IMR-90 (cell line): Measurements from ENCODE around the gene PPP2R5A. TPM values are rescaled to one million over a fixed set of nuclear protein-coding genes. Genes with fewer than 3 reads are reported as not detected.

Source experiments
- ATAC-seq: fragments of 200-7000 bp; cut with Tn5 transposase; 2 replicates; pipeline ENCODE4 v1.9.1; 2020; ENCODE audit warnings: low read depth, mild to moderate bottlenecking, moderate library complexity
- BruUV-seq: library from RNA; stranded (reverse); fragments of 400-500 nt; replicated peaks from 2 replicates; lab custom pipeline; 2021; lab: Mats Ljungman, UMichigan
- CTCF ChIA-PET: fragments of 300-600 bp; formaldehyde crosslinking; extraction: SDS; loops from one replicate; lab custom pipeline; 2021; ENCODE audit warnings: antibody characterized with exemption; lab: Yijun Ruan, JAX
- POLR2A ChIA-PET: fragments of 300-600 bp; sonication (Branson Sonifier 250); formaldehyde crosslinking; loops from one replicate; lab custom pipeline; 2022; ENCODE audit warnings: antibody characterized with exemption; ENCODE audit not compliant: unreplicated experiment; lab: Charles Lee
- DNase-seq: peaks from one replicate; pipeline ENCODE4 v3.0.0; 2013
- H2AFZ ChIP-seq: replicated peaks from 2 replicates; pipeline ENCODE3; 2013; ENCODE audit warnings: low read length, mild to moderate bottlenecking; ENCODE audit not compliant: poor library complexity
- H2AK5ac ChIP-seq: 2 replicates; pipeline ENCODE4 v1.6.1; 2013; ENCODE audit warnings: low read depth, low read length, inconsistent platforms
- H2AK9ac ChIP-seq: replicated peaks from 2 replicates; pipeline ENCODE3; 2013; ENCODE audit warnings: mild to moderate bottlenecking, low read depth, low read length, moderate library complexity; ENCODE audit not compliant: poor library complexity
- H2BK120ac ChIP-seq: 2 replicates; pipeline ENCODE4 v1.6.1; 2013; ENCODE audit warnings: low read depth, low read length, inconsistent platforms
- H2BK15ac ChIP-seq: 3 replicates; pipeline ENCODE4 v1.6.1; 2013; ENCODE audit warnings: low read depth, low read length, inconsistent platforms
- H2BK20ac ChIP-seq: 2 replicates; pipeline ENCODE4 v1.6.1; 2013; ENCODE audit warnings: low read depth, mild to moderate bottlenecking, inconsistent platforms, low read length, moderate library complexity
- H2BK5ac ChIP-seq: 2 replicates; pipeline ENCODE4 v1.6.1; 2013; ENCODE audit warnings: mild to moderate bottlenecking, low read depth, low read length, inconsistent platforms; ENCODE audit not compliant: poor library complexity, severe bottlenecking
- H3K14ac ChIP-seq: replicated peaks from 2 replicates; pipeline ENCODE4 v1.6.1; 2013; ENCODE audit warnings: low read depth, low read length, inconsistent platforms
- H3K18ac ChIP-seq: 2 replicates; pipeline ENCODE4 v1.6.1; 2013; ENCODE audit warnings: low read depth, low read length, control low read depth
- H3K23ac ChIP-seq: 2 replicates; pipeline ENCODE4 v1.6.1; 2013; ENCODE audit warnings: low read depth, low read length, inconsistent platforms
- H3K27ac ChIP-seq: 2 replicates; pipeline ENCODE4 v1.5.1; 2013; ENCODE audit warnings: mild to moderate bottlenecking, control low read depth, low read length; ENCODE audit not compliant: insufficient read depth
- H3K27me3 ChIP-seq: 2 replicates; pipeline ENCODE4 v1.6.1; 2013; ENCODE audit warnings: low read length; ENCODE audit not compliant: control insufficient read depth, insufficient read depth
- H3K36me3 ChIP-seq: 2 replicates; pipeline ENCODE4 v1.6.1; 2013; ENCODE audit warnings: low read length, mixed read lengths; ENCODE audit not compliant: control insufficient read depth, insufficient read depth
- H3K4ac ChIP-seq: 2 replicates; pipeline ENCODE4 v1.6.1; 2013; ENCODE audit warnings: low read depth, low read length, inconsistent platforms
- H3K4me1 ChIP-seq: 2 replicates; pipeline ENCODE4 v1.6.1; 2013; ENCODE audit warnings: low read length, mixed read lengths; ENCODE audit not compliant: control insufficient read depth, insufficient read depth
- H3K4me2 ChIP-seq: 2 replicates; pipeline ENCODE4 v1.6.1; 2013; ENCODE audit warnings: low read depth, mild to moderate bottlenecking, control low read depth, low read length, moderate library complexity
- H3K4me3 ChIP-seq: 2 replicates; pipeline ENCODE4 v1.5.1; 2013; ENCODE audit warnings: low read depth, mild to moderate bottlenecking, control low read depth, low read length, moderate library complexity; ENCODE audit not compliant: insufficient read depth
- H3K56ac ChIP-seq: 2 replicates; pipeline ENCODE4 v1.6.1; 2013; ENCODE audit warnings: low read length, inconsistent platforms; ENCODE audit not compliant: insufficient read depth; ENCODE audit errors: extremely low read depth
- H3K79me1 ChIP-seq, 2 experiments: 2 replicates each; pipeline ENCODE4 v1.6.1; 2013; ENCODE audit warnings: low read length in 2 of 2, inconsistent platforms in 1 of 2, low read depth in 1 of 2
- H3K9ac ChIP-seq: 2 replicates; pipeline ENCODE4 v1.6.1; 2013; ENCODE audit warnings: low read depth, low read length, control low read depth
- H3K9me1 ChIP-seq: 2 replicates; pipeline ENCODE4 v1.6.1; 2013; ENCODE audit warnings: low read length, inconsistent platforms; ENCODE audit not compliant: insufficient read depth
- H3K9me3 ChIP-seq: 2 replicates; pipeline ENCODE4 v1.6.1; 2013; ENCODE audit warnings: low read length; ENCODE audit not compliant: control insufficient read depth, insufficient read depth
- H4K20me1 ChIP-seq: 2 replicates; pipeline ENCODE4 v1.6.1; 2013; ENCODE audit warnings: low read length, inconsistent platforms; ENCODE audit not compliant: insufficient read depth
- H4K5ac ChIP-seq: 2 replicates; pipeline ENCODE4 v1.6.1; 2013; ENCODE audit warnings: mild to moderate bottlenecking, low read depth, low read length, control low read depth
- H4K8ac ChIP-seq, 2 experiments: 2 replicates each; pipeline ENCODE4 v1.6.1; 2013; ENCODE audit warnings: low read depth in 2 of 2, low read length in 2 of 2, control low read depth in 1 of 2, inconsistent platforms in 1 of 2
- H4K91ac ChIP-seq: 2 replicates; pipeline ENCODE4 v1.6.1; 2013; ENCODE audit warnings: low read depth, low read length, inconsistent platforms; ENCODE audit not compliant: insufficient read depth
- BHLHE40 ChIP-seq: fragments of 150-350 bp; IDR thresholded peaks from 2 replicates; pipeline ENCODE4 v1.6.1; 2016; ENCODE audit warnings: mild to moderate bottlenecking, low read depth, low read length
- CEBPB ChIP-seq: IDR thresholded peaks from 2 replicates; pipeline ENCODE4 v1.6.1; 2012; ENCODE audit warnings: low read depth, low read length, improper control_type of control experiment
- CHD1 ChIP-seq: IDR thresholded peaks from 2 replicates; pipeline ENCODE4 v1.6.1; 2012; ENCODE audit warnings: low read depth, low read length, improper control_type of control experiment
- CTCF ChIP-seq: conservative IDR thresholded peaks from 2 replicates; pipeline ENCODE4 v1.5.1; 2012; ENCODE audit warnings: mild to moderate bottlenecking, low read depth, low read length, improper control_type of control experiment
- MAFK ChIP-seq: IDR thresholded peaks from 2 replicates; pipeline ENCODE4 v1.6.1; 2012; ENCODE audit warnings: low read depth, low read length, improper control_type of control experiment
- NFE2L2 ChIP-seq: fragments of 150-350 bp; IDR thresholded peaks from 2 replicates; pipeline ENCODE4 v1.6.1; 2016; ENCODE audit warnings: low read depth, mild to moderate bottlenecking, low read length
- RAD21 ChIP-seq: IDR thresholded peaks from 2 replicates; pipeline ENCODE4 v1.6.1; 2012; ENCODE audit warnings: low read length, improper control_type of control experiment
- RCOR1 ChIP-seq: IDR thresholded peaks from 2 replicates; pipeline ENCODE4 v1.6.1; 2012; ENCODE audit warnings: mild to moderate bottlenecking, low read length, improper control_type of control experiment; ENCODE audit not compliant: insufficient replicate concordance
- RFX5 ChIP-seq: IDR thresholded peaks from 2 replicates; pipeline ENCODE4 v1.8.0; 2012; ENCODE audit warnings: low read depth, mild to moderate bottlenecking, low read length, moderate library complexity
- WGBS, 2 experiments: methylation state at CpG; one replicate each; pipeline versions ENCODE4 v1.1.5 to v1.1.7; 2013; ENCODE audit warnings: missing lambda C conversion rate in 2 of 2; ENCODE audit not compliant: insufficient read length in 1 of 2; ENCODE audit errors: extremely low coverage in 2 of 2; 5-methylcytosine and 5-hydroxymethylcytosine counted together
- dilution Hi-C: fragments of 300-500 bp; cut with HindIII; formaldehyde crosslinking; loops from one replicate; pipeline ENCODE4 v1.14.3; 2018; ENCODE audit warnings: low sequenced_read_pairs; ENCODE audit not compliant: unreplicated experiment
- in situ Hi-C: fragments of 300-500 bp; cut with MboI; formaldehyde crosslinking; loops from 3 replicates; pipeline ENCODE4 v1.14.3; 2019; ENCODE audit warnings: low sequenced_read_pairs, inconsistent platforms, mixed read lengths
- intact Hi-C: fragments of 100-400 bp; cut with micrococcal nuclease; formaldehyde crosslinking; loops from 2 replicates; pipeline ENCODE4 v1.10.0; 2022
- polyA plus RNA-seq, 3 experiments: library from polyadenylated mRNA; depleted of rRNA; stranded (reverse); fragments of >200 nt; gene quantifications; 2 replicates each; pipeline ENCODE4 v1.2.3, GENCODE V29; 2012; ENCODE audit warnings: low replicate concordance in 1 of 3
- total RNA-seq: library from RNA; depleted of rRNA; stranded (reverse); fragments of >200 nt; gene quantifications from 2 replicates; pipeline ENCODE4 v1.2.3, GENCODE V29; 2012
- TF ChIP-seq, protein P1 (sequence below): fragments of 150-350 bp; IDR thresholded peaks from 2 replicates; pipeline ENCODE4 v1.6.1; 2016; ENCODE audit warnings: low read depth, mild to moderate bottlenecking, low read length, moderate library complexity, borderline replicate concordance

Gene PPP2R5A
- total and polyA plus RNA-seq, 2 of the 4 experiments (the other 2 are of a cell fraction), result 8.4 to 12.6 TPM

DNA sequence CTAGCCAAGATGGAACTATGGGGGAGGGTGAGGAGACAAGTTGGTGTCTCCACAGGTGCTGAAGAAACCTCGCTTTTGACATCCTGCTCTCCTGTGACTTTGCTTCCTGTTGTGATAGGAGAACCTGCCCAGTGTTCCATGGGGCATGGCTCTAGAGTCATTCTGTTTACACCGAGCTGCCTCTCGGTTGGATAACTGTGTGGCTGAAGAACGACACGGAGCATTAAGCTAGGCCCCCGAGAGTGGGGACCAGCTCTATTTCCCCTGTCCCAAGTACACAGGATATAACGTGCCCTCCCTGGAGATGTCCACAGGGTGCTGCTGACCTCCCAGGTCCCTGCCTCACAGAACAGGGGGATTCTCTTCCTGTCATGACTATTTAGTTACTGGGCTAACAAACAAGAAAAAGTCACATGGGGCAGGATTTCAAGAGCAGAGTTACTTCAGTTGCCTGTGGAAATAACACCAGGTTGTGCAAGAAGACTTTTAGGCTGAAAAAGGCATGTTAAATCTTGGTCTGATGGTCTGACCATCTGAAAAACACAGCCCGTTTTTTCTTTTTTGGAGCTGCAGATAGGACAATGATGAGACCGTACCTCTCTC is 29.4 kb upstream of the PPP2R5A start:
- WGBS, 2 experiments, result 73% methylated on average over 3 of the region's 9 CpGs; no CpG with 5 or more reads in 1 of the 2 experiments
- Histone ChIP-seq H4K91ac (no peak overlapping the region), H3K27me3 (no peaks in the 10 kb centered on the region; the same call in 1 of the 2 replicates), H4K8ac (no peak overlapping the region), H3K4me3 (no peak overlapping the region), H2BK15ac (no peak overlapping the region), H3K4me2 (no peak overlapping the region), H2BK20ac (no peak overlapping the region), H3K9ac (no peak overlapping the region), H3K18ac (no peak overlapping the region), H3K9me1 (no peaks in the 10 kb centered on the region), H3K36me3 (no peaks in the 10 kb centered on the region), H3K14ac (no peak overlapping the region), H2BK5ac (no peak overlapping the region), H2AK5ac (no peak overlapping the region), H3K4me1 (peaks cover 2% of the 10 kb centered on the region; the same call in 1 of the 2 replicates), H3K4ac (no peak overlapping the region), H4K20me1 (no peaks in the 10 kb centered on the region), H3K79me1 (no peaks in the 10 kb centered on the region), H3K23ac (no peak overlapping the region), H4K5ac (no peak overlapping the region; the same call in 1 of the 2 replicates), H2BK120ac (no peak overlapping the region), H2AK9ac (no peak overlapping the region), H3K56ac (no peak overlapping the region), H3K27ac (no peak overlapping the region), H3K9me3 (no peaks in the 10 kb centered on the region), H2AFZ (peak overlapping the region; percentile 26)
- no peak for ATAC-seq
- no peak for DNase-seq
- ChIA-PET POLR2A (no interaction called here), CTCF (no interaction called here)
- dilution Hi-C loops (no loop called here), intact Hi-C loops (no loop called here), in situ Hi-C loops (no loop called here)
- no TSS peak for BruUV-seq
- TF ChIP-seq BHLHE40 (no peak), MAFK (no peak), NFE2L2 (no peak), CEBPB (no peak), CTCF (no peak), RFX5 (no peak), CHD1 (no peak), RCOR1 (no peak), RAD21 (no peak)
- TF ChIP-seq, protein P1, sequence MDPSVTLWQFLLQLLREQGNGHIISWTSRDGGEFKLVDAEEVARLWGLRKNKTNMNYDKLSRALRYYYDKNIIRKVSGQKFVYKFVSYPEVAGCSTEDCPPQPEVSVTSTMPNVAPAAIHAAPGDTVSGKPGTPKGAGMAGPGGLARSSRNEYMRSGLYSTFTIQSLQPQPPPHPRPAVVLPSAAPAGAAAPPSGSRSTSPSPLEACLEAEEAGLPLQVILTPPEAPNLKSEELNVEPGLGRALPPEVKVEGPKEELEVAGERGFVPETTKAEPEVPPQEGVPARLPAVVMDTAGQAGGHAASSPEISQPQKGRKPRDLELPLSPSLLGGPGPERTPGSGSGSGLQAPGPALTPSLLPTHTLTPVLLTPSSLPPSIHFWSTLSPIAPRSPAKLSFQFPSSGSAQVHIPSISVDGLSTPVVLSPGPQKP, result no peak
